SK-N-MC (cell line): ENCODE measurements around the gene CD302.
"Not testable (repeated sequence)": the region's sequence is repeated elsewhere in the genome, so short reads cannot be mapped to it uniquely, and the experiment has no call there.

Experiments used
- DNase-seq: peaks from one replicate; pipeline ENCODE4 v3.0.0-alpha.2; 2011; ENCODE audit warnings: low read depth, low spot score
- H3K27ac ChIP-seq: fragments of 200-600 bp; sonication (generic); 2 replicates; pipeline ENCODE4 v1.5.1; 2016; ENCODE audit warnings: mixed run types
- H3K36me3 ChIP-seq: fragments of 200-600 bp; sonication (generic); 2 replicates; pipeline ENCODE4 v1.6.1; 2017; ENCODE audit warnings: antibody characterized with exemption, low read length, mixed read lengths; ENCODE audit not compliant: insufficient read depth
- H3K4me3 ChIP-seq: fragments of 200-600 bp; sonication (generic); 2 replicates; pipeline ENCODE4 v1.5.1; 2016
- H3K9ac ChIP-seq: fragments of 200-600 bp; sonication (generic); 2 replicates; pipeline ENCODE4 v1.8.0; 2017; ENCODE audit warnings: mixed run types, mixed read lengths; ENCODE audit not compliant: insufficient read length
- H3K9me3 ChIP-seq: fragments of 200-600 bp; sonication (generic); 2 replicates; pipeline ENCODE4 v1.6.1; 2017; ENCODE audit warnings: low read depth, mild to moderate bottlenecking, antibody characterized with exemption, low read length, moderate library complexity, mixed read lengths
- EZH2 ChIP-seq: fragments of 200-600 bp; sonication (generic); IDR thresholded peaks from one replicate; pipeline ENCODE4 v1.6.1; 2017; ENCODE audit warnings: antibody characterized with exemption
- FOXP2 ChIP-seq: optimal IDR thresholded peaks from 2 replicates; pipeline ENCODE3; 2011; ENCODE audit warnings: mild to moderate bottlenecking, moderate library complexity; ENCODE audit not compliant: insufficient read depth; ENCODE audit errors: extremely low read length, control extremely low read depth
- POLR2AphosphoS5 ChIP-seq: IDR thresholded peaks from 2 replicates; pipeline ENCODE4 v1.6.1; 2012; ENCODE audit warnings: mild to moderate bottlenecking, low read depth, low read length, borderline replicate concordance

The CD302 gene

DNA sequence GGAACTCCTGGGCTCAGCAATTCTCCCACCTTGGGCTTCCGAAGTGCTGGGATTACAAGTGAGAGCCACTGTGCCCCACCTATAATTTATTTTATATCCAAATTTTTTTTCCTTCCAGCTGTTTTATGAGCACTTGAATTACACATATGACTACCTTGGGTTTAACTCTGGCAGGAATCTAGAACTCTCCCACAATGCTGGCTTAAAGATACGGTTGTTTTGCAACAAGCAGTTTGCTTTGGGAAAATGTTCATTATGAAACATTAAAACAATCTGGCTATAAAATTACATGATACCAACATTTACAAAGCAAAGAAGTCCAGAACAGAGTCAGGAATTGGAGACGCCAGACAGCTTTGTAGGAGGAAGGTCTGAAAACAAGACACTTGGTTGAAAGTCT, 12.8 kb downstream of the CD302 start:
- TF ChIP-seq POLR2AphosphoS5, result no peak

GRCh38 chr2:159784744-159785143, 13.3 kb downstream of the CD302 start:
- H3K9me3 ChIP-seq, H3K27ac ChIP-seq, H3K36me3 ChIP-seq, H3K9ac ChIP-seq, H3K4me3 ChIP-seq, DNase-seq: not testable (repeated sequence)

More for the DNA sequence above, 12.8 kb downstream of the CD302 start:
- DNase-seq, result no peak
- H3K36me3 ChIP-seq, result no peaks in the 10 kb centered on the region
- no peak overlapping the region for H3K4me3 ChIP-seq
- no peaks in the 10 kb centered on the region for H3K9me3 ChIP-seq
- no peak overlapping the region for H3K9ac ChIP-seq
- H3K27ac ChIP-seq, result no peak overlapping the region

DNA sequence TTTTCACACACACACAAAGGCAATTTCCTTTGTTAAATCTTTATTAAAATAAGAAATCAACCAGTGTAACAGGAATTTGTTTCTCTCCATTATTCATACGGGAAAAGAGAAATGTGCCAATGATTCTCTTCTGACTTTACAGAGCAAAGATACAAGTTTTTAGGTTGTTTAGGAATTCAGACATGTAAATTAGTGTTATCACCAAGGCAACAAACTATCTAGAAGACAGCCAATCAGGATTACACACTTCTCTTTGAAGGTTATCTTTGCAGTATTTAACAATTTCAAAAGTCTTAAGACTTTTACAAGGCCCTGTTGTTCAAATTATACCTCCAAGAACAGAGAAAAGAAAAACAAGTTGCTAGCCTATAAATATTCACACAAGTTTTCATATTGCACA, 14.5 kb downstream of the CD302 start:
- no peak overlapping the region for H3K4me3 ChIP-seq
- H3K27ac ChIP-seq, result no peak overlapping the region
- no peak for DNase-seq
- no peaks in the 10 kb centered on the region for H3K36me3 ChIP-seq
- no peak overlapping the region for H3K9ac ChIP-seq
- TF ChIP-seq EZH2 (no peak), FOXP2 (no peak), POLR2AphosphoS5 (no peak)
- no peaks in the 10 kb centered on the region for H3K9me3 ChIP-seq

DNA sequence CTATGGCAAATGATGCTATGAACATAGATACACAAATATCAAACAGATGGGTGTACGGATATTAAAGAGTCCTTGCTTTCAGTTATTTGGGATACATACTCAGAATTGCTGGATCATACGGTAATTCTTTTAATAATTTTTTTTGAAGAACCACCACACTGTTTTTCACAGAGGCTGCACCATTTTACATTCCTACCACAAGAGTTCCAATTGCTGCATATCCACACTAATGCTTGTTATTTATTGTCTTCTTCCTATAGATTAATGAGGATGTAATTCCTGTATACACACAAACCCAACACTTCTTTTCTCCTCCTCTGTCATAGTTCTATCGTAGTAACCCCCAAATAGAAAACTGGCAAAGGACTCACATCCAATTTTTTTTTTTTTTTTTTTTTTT, 21.7 kb downstream of the CD302 start:
- no peak for DNase-seq
- no peaks in the 10 kb centered on the region for H3K9me3 ChIP-seq
- no peak overlapping the region for H3K4me3 ChIP-seq
- no peak overlapping the region for H3K9ac ChIP-seq
- H3K36me3 ChIP-seq, result peaks cover 3% of the 10 kb centered on the region; the same call in 1 of the 2 replicates
- TF ChIP-seq FOXP2 (no peak), EZH2 (no peak), POLR2AphosphoS5 (no peak)
- H3K27ac ChIP-seq, result no peak overlapping the region

DNA sequence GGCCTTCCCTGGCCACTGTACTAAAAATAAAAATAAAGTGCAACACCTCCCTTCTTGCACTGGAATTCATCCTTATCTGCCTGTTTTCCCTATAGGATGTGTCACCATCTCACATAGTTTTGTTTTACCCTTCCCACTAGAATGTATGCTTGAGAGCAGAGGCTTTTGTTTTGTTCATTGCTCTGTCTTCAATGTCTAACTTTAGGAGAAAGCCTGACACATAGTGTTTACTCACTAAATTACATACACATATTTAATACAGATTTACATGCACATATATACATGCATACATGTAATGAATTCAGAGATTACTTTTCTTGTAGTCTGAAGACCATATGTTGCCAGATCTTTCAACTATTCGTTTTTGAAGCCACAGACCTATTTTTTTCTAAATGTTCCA, 23.0 kb downstream of the CD302 start:
- Histone ChIP-seq H3K9me3 (no peaks in the 10 kb centered on the region), H3K4me3 (no peak overlapping the region), H3K27ac (no peak overlapping the region), H3K36me3 (peaks cover 9% of the 10 kb centered on the region; the same call in 1 of the 2 replicates), H3K9ac (no peak overlapping the region)
- no peak for TF ChIP-seq POLR2AphosphoS5
- TF ChIP-seq FOXP2, result no peak
- no peak for TF ChIP-seq EZH2
- DNase-seq, result no peak

DNA sequence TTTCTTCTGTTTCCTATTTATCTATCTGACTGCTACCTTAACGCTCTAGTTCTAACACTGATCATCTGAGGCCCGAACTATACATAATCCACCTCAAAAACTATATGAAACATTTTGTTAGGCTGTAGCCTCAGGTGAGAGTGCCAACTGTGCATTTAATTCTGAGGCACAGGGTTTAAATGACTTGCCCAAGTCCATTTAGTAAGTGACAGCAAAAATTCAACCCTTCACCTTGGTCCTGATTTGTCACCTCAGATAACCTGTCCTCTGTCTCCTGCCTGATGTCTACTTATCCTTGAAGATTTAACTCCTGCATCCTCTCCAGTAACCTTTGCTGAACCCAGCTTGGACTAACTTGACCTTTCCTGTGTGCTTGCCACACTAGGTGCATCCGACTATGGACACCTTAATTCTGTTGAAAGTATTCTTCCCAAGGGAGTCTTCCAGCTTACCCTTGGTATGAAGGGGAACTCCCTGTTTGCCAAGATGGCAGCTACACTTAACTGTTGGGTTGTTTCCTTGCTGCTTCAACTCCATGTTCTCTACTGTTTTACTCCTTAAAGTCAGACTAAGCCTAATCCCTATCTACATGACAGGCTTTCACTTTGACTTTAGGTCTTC, 23.5 kb downstream of the CD302 start:
- H3K4me3 ChIP-seq, result no peak overlapping the region
- no peak overlapping the region for H3K9ac ChIP-seq
- H3K9me3 ChIP-seq, result no peaks in the 10 kb centered on the region
- no peak for TF ChIP-seq EZH2
- no peak for TF ChIP-seq POLR2AphosphoS5
- TF ChIP-seq FOXP2, result no peak
- peaks cover 9% of the 10 kb centered on the region; the same call in 1 of the 2 replicates for H3K36me3 ChIP-seq
- no peak overlapping the region for H3K27ac ChIP-seq
- no peak for DNase-seq

- 0 out of 2 replicates have a peak overlapping the region, but pooled peaks have one; percentile 10 for H3K27ac ChIP-seq
- peaks cover 14% of the 10 kb centered on the region for H3K36me3 ChIP-seq
- H3K4me3 ChIP-seq, result no peak overlapping the region
- H3K9ac ChIP-seq, result no peak overlapping the region
- no peak for TF ChIP-seq FOXP2
- no peak for TF ChIP-seq EZH2
- no peak for TF ChIP-seq POLR2AphosphoS5
- H3K9me3 ChIP-seq, result no peaks in the 10 kb centered on the region
- DNase-seq, result no peak
These were observed 24.1 kb downstream of the CD302 start for GRCh38 chr2:159773886-159774285.

DNA sequence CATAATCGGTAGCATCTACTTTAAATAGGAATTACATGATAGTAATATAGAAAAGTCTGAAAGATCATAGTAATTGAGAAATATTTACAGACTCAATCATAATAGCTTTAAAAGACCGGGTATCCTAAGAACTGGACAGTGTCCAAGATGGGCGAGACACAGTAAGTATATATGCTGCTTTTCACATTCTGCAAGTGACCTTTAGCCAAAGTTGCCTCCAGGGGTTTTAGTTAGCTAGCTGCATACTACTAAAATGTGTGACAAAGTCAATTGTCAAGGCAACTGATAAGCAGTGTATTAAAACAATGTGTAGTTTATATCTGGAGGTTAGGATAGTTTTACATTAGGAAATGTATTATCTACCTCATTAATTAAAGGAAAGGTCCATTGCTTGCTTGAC, 24.6 kb downstream of the CD302 start:
- TF ChIP-seq POLR2AphosphoS5 (no peak), FOXP2 (no peak), EZH2 (no peak)
- H3K9me3 ChIP-seq, result no peaks in the 10 kb centered on the region
- 0 out of 2 replicates have a peak overlapping the region, but pooled peaks have one; percentile 10 for H3K27ac ChIP-seq
- DNase-seq, result no peak
- peaks cover 17% of the 10 kb centered on the region for H3K36me3 ChIP-seq
- H3K9ac ChIP-seq, result no peak overlapping the region
- H3K4me3 ChIP-seq, result no peak overlapping the region

GRCh38 chr2:159769147-159769546, 28.9 kb downstream of the CD302 start:
- Histone ChIP-seq H3K9me3 (no peaks in the 10 kb centered on the region), H3K4me3 (no peak overlapping the region), H3K36me3 (peaks cover 56% of the 10 kb centered on the region), H3K9ac (no peak overlapping the region), H3K27ac (no peak overlapping the region)
- no peak for DNase-seq
- no peak for TF ChIP-seq POLR2AphosphoS5
- TF ChIP-seq FOXP2, result no peak
- TF ChIP-seq EZH2, result no peak
